Lung (tissue), 12 donors: ENCODE data around the gene KLHL2. TPM values are rescaled to one million over a fixed set of nuclear protein-coding genes. Genes with fewer than 3 reads are reported as not detected.

Experiments
- ATAC-seq: fragments of 200-7000 bp; cut with Tn5 transposase; one replicate; pipeline ENCODE4 v1.9.1; 2020; ENCODE audit warnings: moderate number of reproducible peaks; ENCODE audit not compliant: insufficient read depth, low FRiP score
- DNase-seq, 3 donors: peaks; one replicate each; pipeline ENCODE4 v3.0.0-alpha.2; 2013 to 2017
- H3K27ac ChIP-seq, 2 donors: one replicate each; pipeline ENCODE4 v1.5.1; 2013; ENCODE audit warnings: mild to moderate bottlenecking in 2 of 2, moderate library complexity in 2 of 2, control low read depth in 1 of 2, inconsistent platforms in 1 of 2, low read depth in 1 of 2, low read length in 1 of 2
- H3K27me3 ChIP-seq, 3 donors: one replicate each; pipeline ENCODE4 v1.5.1; 2013; ENCODE audit warnings: low read length in 2 of 3; ENCODE audit not compliant: control insufficient read depth in 3 of 3, insufficient read depth in 3 of 3
- H3K36me3 ChIP-seq, 4 donors: one replicate each; pipeline ENCODE4 v1.5.1; 2013; ENCODE audit warnings: low read length in 4 of 4, mild to moderate bottlenecking in 1 of 4, moderate library complexity in 1 of 4; ENCODE audit not compliant: control insufficient read depth in 4 of 4, insufficient read depth in 4 of 4
- H3K4me1 ChIP-seq, 5 donors: one replicate each; pipeline ENCODE4 v1.5.1; 2013; ENCODE audit warnings: low read length in 5 of 5, mild to moderate bottlenecking in 2 of 5, moderate library complexity in 1 of 5; ENCODE audit not compliant: control insufficient read depth in 5 of 5, insufficient read depth in 5 of 5
- H3K4me3 ChIP-seq: one replicate; pipeline ENCODE4 v1.5.1; 2013; ENCODE audit warnings: mild to moderate bottlenecking, control low read depth, moderate library complexity
- H3K9ac ChIP-seq, 2 donors: one replicate each; pipeline ENCODE4 v1.5.1; 2013; ENCODE audit warnings: low read length in 2 of 2, control low read depth in 1 of 2; ENCODE audit not compliant: insufficient read depth in 1 of 2
- H3K9me3 ChIP-seq, 4 donors: one replicate each; pipeline ENCODE4 v1.5.1; 2013; ENCODE audit warnings: low read length in 3 of 4, mild to moderate bottlenecking in 1 of 4, moderate library complexity in 1 of 4; ENCODE audit not compliant: control insufficient read depth in 4 of 4, insufficient read depth in 3 of 4
- CTCF ChIP-seq: IDR thresholded peaks from 2 replicates; pipeline ENCODE4 v1.5.1; 2012; ENCODE audit warnings: mild to moderate bottlenecking; ENCODE audit errors: control extremely low read depth, extremely low read depth
- WGBS, 2 donors: extraction: QIAGEN DNeasy Blood & Tissue Kit; methylation state at CpG; one replicate each; pipeline ENCODE4 v1.1.7; 2013; 5-methylcytosine and 5-hydroxymethylcytosine counted together
- polyA plus RNA-seq, 2 donors: library from polyadenylated mRNA; stranded (reverse); fragments of 200-250 nt; gene quantifications; one replicate each; pipeline ENCODE4 v1.2.1, GENCODE V29; 2013
- total RNA-seq, 2 donors: library from RNA; depleted of rRNA in 1 of 2; stranded (reverse); fragments of >200 nt in 1 of 2; gene quantifications; one replicate each; pipeline ENCODE4 v1.2.1, GENCODE V29; 2014 to 2021
- donor health status: control.
- donor health status: control.
- donor health status: Bipolar disorder and iron deficiency.
- donor health status: healthy.
- donor health status: DM: yes; HTN: yes; CAD: no.

Gene KLHL2
- total and polyA plus RNA-seq, 4 donors = 17.3 to 43.0 (median 33.7) TPM

- peaks cover 0 to 1% (median 0%) of the 10 kb centered on the region in 4 donors for H3K9me3 ChIP-seq
- H3K9ac ChIP-seq = no peak overlapping the region
- H3K36me3 ChIP-seq = peaks cover 2 to 8% (median 5%) of the 10 kb centered on the region in 4 donors
- ATAC-seq (no peak), DNase-seq (peak in 2 of 3 donors; percentile 16 to 17)
- no peaks in the 10 kb centered on the region for H3K27me3 ChIP-seq
- H3K4me3 ChIP-seq = peak overlapping the region; percentile 49
- no peak overlapping the region for H3K27ac ChIP-seq
- H3K4me1 ChIP-seq = peaks cover 3 to 23% (median 6%) of the 10 kb centered on the region in 5 donors
- WGBS, 2 donors = 77 to 91% methylated on average over 10 of the region's 10 CpGs
- no peak for TF ChIP-seq CTCF
Observed at GRCh38 chr4:165331823-165332222, 124.5 kb downstream of the KLHL2 start.

DNA sequence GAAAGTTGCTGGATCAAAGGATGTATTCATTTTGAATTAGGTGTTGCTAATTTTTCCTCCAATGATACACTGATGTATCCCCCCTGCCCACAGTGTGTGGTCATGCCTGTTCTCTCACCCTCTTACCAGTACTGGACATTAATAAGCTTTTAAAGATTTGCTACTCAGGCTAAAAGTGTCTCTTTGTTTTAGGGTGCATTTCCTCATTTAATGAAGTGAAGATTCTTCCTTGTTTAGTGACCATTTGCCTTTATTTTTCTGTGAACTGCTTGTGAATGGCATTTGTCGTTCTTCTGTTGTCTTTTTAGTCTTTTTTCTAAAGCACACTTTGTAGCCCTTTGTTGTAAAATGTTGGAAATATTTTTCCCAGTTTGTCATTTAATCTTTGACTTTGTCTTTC, 125.1 kb downstream of the KLHL2 start:
- Histone ChIP-seq H3K36me3 (peaks cover 2 to 10% (median 5%) of the 10 kb centered on the region in 4 donors), H3K27me3 (no peaks in the 10 kb centered on the region), H3K9ac (no peak overlapping the region), H3K4me3 (no peak overlapping the region), H3K9me3 (peaks cover 0 to 1% (median 0%) of the 10 kb centered on the region in 4 donors), H3K4me1 (peaks cover 3 to 23% (median 6%) of the 10 kb centered on the region in 5 donors), H3K27ac (no peak overlapping the region)
- WGBS, 2 donors = 50 to 66% methylated on average over 1 of the region's 1 CpG
- TF ChIP-seq CTCF = no peak
- DNase-seq = peak in 2 of 3 donors; percentile 24 to 30
- no peak for ATAC-seq

DNA sequence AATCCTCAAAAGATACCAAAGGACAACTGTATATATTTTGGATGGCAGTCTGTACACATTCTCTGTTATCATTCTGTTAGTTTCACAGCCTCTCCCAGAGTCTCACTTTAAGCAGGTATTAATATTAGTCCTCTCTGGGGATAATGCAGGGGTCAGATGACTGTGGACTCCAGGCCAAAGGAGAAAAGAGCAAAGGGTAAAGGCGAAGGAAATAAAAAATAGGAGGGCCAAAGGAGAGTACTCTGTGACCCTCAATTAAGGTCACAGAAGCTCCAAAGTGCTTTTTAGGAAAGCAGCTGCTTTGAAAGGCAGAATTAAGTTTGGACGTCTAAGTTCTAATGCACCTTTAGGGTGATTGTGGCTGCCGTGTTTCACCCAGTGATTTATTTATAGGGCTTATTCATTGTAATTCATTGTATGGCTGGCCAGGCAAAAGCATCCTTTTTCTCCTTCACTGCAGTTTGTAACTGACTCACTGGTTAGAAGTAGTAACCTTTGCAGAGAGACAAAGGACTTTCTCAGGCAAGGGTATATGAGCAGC, 127.9 kb downstream of the KLHL2 start:
- no peak overlapping the region for H3K4me3 ChIP-seq
- H3K27ac ChIP-seq = no peak overlapping the region
- DNase-seq (no peak), ATAC-seq (no peak)
- 79 to 91% methylated on average over 3 of the region's 3 CpGs for WGBS, 2 donors
- TF ChIP-seq CTCF = no peak
- no peak overlapping the region for H3K9ac ChIP-seq
- H3K27me3 ChIP-seq = no peaks in the 10 kb centered on the region
- peaks cover 5 to 12% (median 11%) of the 10 kb centered on the region in 4 donors for H3K36me3 ChIP-seq
- H3K9me3 ChIP-seq = peaks cover 0 to 1% (median 0%) of the 10 kb centered on the region in 4 donors
- H3K4me1 ChIP-seq = peaks cover 0 to 10% (median 3%) of the 10 kb centered on the region in 5 donors
